ENCODE data around the gene PRCP. TPM values are rescaled to one million over a fixed set of nuclear protein-coding genes. Genes with fewer than 3 reads are reported as not detected.
A peak's percentile ranks its signal among the peaks of the same experiment; 100 is the strongest.

The PRCP gene
- total RNA-seq, 1 donor: 37.1 TPM

DNA sequence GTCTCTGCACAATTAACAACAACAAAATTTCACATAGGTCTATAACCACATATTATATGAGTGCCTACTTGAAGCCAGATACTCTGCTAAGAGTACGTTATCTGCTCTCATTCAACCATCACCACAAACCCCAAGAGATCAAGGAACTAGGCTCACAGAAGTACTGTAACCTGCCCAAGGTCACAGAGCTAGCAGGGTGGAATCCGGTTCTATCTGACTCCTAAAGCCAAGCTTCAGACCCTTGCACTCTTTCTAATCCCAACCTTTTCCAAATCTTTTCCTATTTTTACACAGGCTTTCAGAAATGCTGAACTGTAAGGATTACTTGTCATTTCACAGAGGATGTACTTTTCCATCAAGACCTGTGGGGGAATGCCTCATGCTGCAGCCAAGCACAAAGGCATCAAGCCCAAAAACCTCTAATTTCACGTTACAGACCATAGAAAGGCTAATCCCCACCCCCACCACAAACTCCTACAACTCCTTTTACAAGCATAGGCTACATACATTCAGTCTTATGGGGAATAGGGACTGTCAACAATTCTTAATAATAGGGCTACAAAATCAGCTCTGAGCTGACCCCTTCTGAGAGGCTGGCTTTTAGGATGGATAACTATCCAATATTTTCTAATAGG lies 927 bp downstream of the PRCP start:
- no peak for DNase-seq (ENCODE audit: low read depth)
- H3K4me3 ChIP-seq (ENCODE audit: low read depth, low read length): peak overlapping the region; percentile 75
- TF ChIP-seq, protein P1, sequence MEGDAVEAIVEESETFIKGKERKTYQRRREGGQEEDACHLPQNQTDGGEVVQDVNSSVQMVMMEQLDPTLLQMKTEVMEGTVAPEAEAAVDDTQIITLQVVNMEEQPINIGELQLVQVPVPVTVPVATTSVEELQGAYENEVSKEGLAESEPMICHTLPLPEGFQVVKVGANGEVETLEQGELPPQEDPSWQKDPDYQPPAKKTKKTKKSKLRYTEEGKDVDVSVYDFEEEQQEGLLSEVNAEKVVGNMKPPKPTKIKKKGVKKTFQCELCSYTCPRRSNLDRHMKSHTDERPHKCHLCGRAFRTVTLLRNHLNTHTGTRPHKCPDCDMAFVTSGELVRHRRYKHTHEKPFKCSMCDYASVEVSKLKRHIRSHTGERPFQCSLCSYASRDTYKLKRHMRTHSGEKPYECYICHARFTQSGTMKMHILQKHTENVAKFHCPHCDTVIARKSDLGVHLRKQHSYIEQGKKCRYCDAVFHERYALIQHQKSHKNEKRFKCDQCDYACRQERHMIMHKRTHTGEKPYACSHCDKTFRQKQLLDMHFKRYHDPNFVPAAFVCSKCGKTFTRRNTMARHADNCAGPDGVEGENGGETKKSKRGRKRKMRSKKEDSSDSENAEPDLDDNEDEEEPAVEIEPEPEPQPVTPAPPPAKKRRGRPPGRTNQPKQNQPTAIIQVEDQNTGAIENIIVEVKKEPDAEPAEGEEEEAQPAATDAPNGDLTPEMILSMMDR (IDR thresholded peaks at IDR 0.05; ENCODE audit: insufficient read depth, low read depth, low read length): no peak

GRCh38 chr11:82898241-82898640 lies 2.0 kb downstream of the PRCP start:
- no peak for DNase-seq (ENCODE audit: low read depth)
- no peak overlapping the region for H3K4me3 ChIP-seq (ENCODE audit: low read depth, low read length)
- TF ChIP-seq, protein P1 (IDR thresholded peaks at IDR 0.05; ENCODE audit: insufficient read depth, low read depth, low read length): no peak

GRCh38 chr11:82896183-82896582 lies 4.0 kb downstream of the PRCP start:
- TF ChIP-seq, protein P1 (IDR thresholded peaks at IDR 0.05; ENCODE audit: insufficient read depth, low read depth, low read length): no peak
- no peak for DNase-seq (ENCODE audit: low read depth)
- no peak overlapping the region for H3K4me3 ChIP-seq (ENCODE audit: low read depth, low read length)

GRCh38 chr11:82895437-82896091 lies 4.7 kb downstream of the PRCP start:
- TF ChIP-seq, protein P1 (IDR thresholded peaks at IDR 0.05; ENCODE audit: insufficient read depth, low read depth, low read length): no peak
- no peak for DNase-seq (ENCODE audit: low read depth)
- H3K4me3 ChIP-seq (ENCODE audit: low read depth, low read length): no peak overlapping the region

DNA sequence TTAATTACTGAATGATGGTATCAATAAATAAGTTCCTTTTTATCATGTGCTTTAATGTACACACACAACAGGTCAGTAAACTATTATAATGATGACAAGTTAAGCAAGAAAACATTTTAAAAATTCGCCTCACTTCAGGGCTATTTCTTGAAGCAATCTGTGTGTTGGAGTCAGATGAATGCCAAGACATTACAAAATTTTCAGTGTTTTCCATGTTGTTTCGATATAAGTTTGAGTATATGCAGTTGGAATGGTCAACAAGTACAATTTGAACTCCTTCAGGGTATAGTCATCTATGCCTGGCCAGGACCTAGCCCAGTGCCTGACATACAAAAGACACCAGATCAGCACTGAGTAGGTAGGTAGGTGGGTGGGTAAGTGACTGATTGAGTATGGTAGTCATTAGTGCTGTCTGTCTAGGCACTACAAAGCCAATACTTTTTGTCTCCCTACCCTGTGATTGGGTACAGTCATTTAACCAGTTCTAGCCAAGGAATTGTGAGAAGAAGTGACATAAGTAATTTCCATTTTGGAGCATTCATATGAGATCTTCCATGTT lies 7.5 kb downstream of the PRCP start:
- DNase-seq (ENCODE audit: low read depth): no peak
- TF ChIP-seq, protein P1 (IDR thresholded peaks at IDR 0.05; ENCODE audit: insufficient read depth, low read depth, low read length): no peak
- no peak overlapping the region for H3K4me3 ChIP-seq (ENCODE audit: low read depth, low read length)

DNA sequence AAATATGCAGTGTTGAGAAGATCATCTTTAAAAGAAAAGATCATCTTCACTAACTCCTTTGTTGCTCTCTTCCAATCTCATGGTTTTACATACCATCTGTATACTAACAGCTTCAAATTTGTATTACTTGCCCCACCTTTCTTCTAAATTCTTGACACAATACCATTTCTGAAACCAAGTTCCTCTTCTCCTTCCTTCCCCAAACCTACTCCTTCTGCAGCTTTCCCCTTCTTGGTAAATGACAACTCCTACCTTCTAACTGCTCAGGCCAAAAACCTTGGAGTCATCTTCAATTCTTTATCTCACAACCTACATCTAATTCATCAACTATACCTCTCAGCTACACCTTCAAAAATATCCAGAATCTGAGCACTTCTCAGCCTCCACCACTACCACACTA lies 9.3 kb downstream of the PRCP start:
- no peak for DNase-seq (ENCODE audit: low read depth)
- no peak overlapping the region for H3K4me3 ChIP-seq (ENCODE audit: low read depth, low read length)
- TF ChIP-seq, protein P1 (IDR thresholded peaks at IDR 0.05; ENCODE audit: insufficient read depth, low read depth, low read length): no peak
